GM10847 (cell line): ENCODE measurements around the gene CDH23.

ENCODE experiments used
- POLR2A ChIP-seq: IDR thresholded peaks from 2 replicates; pipeline ENCODE4 v1.6.1; 2011; ENCODE audit not compliant: insufficient read length; ENCODE audit errors: extremely low read depth

CDH23 gene

DNA sequence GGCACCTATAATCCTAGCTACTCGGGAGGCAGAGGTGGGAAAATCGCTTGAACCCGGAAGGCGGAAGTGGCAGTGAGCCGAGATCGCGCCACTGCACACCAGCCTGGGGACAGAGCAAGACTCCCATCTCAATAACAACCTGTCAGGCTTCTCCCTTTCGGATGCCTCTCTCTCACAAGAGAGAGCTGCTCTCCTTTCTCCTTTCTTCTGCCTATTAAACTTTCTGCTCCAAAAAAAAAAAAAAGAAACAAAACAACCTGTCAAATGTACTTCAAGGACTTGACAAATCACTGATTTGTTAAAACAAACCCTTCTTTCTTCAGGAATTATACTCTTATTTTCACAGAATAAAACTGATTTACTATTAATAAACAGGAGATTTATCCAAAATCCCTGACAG is 450.7 kb downstream of the CDH23 start:
- TF ChIP-seq POLR2A: no peak

DNA sequence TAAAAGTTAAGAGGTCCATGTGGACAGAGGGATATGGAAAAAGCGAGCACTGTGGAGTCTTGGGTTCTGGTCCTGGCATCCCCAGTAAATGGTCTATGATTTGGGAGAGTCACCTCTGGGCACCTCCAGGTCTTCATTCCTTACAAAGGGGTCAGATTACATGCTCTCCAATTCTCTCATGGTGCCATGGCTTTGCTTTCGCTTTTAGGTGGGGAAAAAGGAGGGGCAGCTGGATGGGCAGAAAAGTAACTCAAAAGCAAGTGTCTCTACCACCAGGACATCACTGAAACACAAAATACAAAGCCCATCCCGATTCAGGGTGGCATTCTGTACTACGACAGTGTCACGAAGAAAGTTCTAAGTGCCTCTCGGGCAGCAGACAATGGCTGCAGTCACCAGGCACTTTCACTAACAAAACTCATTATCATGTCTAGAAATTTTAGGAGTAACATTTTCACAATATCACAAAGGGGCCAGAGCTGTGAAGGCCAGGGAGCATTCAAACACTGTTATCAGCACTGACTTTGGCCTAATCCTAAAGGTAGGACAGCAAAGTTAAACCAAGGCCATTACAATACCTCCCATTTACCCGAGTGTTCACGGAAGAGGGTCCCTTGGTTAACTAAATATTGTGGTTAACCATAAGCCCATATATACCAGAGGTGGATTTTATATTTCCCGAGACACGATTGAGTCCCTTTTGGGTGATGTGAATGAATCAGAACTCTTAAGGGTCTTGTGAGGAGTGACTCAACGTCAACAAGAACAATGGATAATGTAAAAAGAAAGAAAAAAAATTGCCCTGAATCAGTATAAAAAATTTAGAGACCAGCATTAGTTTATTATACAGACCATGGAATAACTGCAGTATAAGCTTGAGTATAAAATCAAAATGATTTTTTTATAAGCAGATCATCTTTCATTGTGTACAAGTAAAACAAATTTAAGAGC is 451.9 kb downstream of the CDH23 start:
- no peak for TF ChIP-seq POLR2A

DNA sequence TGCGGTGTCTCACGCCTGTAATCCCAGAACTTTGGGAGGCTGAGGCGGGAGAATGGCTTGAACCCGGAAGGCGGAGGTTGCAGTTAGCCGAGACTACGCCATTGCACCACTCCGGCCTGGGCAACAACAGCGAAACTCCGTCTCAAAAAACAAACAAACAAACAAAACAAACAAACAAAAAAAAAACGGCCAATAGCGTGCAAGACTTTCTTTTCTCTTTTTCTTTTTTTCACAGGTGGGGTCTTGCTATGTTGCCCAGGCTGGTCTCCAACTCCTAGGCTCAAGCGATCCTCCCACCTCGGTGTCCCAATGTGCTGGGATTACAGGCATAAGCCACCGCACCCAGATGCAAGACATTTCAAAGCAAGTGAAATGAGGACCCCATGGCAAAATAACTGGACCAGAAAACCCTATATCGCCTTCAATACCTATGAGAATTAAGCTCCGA is 452.8 kb downstream of the CDH23 start:
- no peak for TF ChIP-seq POLR2A

DNA sequence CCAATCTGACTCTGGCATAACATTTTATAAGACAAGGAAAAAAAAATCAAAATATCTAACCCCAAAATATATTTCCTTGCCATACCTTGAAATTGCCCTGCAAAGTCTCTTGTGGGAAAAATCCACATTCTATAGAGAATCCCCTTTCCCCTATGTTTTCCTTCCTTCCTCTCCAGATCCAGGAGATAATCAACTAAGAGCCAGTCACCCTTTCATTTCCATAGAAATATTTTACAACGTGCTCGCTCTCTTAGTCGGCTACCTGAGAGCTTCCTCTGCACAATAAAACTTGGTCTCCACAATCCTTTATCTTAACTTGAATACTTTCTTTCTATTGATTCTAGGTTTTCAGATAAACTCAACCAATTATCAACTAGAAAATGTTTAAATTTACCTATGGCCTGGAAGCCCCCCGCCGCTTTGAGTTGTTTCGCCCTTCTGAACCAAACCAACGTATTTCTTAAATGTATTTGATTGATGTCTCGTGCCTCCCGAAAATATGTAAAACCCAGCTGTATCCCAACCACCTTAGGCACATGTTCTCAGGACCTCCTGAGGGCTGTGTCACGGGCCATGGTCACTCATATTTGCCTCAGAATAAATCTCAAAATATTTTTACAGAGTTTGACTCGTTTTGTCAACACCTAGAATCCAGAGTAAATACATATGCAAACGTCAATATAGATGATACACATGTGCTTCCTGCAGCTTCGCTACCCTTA is 453.5 kb downstream of the CDH23 start:
- no peak for TF ChIP-seq POLR2A

DNA sequence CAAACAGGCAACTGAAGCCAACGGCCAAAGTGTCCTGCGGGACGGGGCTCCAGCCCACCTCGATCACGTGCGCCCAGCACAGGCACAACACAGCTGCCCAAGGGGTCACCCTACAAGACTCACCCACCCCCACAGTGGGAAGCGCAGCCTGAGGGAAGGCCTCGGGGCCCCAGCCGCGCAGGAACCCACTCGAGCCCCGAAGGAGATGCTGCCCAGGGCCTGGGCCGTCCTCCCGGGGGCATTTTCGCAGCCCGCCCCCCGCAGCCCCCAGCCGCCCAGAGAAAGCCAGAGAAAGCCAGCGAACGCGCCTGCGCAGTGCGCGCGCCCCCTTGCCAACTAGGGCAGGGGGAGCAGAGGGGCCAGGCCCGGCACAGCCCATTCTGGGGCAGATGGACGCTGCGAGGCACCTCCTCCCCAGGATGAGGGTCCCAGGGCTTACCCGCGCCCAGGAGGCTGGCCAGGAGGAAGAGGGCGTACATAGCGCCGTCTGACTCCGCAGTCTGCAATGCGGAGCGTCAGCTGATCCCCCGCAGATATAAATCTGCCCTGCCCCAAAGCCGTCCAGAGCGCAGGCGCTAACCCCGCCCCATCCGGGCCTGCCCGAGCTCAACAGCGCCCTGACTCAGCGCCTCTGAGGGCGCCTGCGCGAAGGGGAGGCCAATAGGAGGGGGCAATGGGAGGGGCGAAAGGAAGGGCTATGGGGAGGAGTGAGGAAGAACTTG is 454.2 kb downstream of the CDH23 start, which contains the start of gene PSAP:
TSS of gene PSAP (minus strand) at position 509 of the 722 bp plus-strand sequence. CDS start at position 479, 30 bp downstream.
- TF ChIP-seq POLR2A: peak; percentile 98

DNA sequence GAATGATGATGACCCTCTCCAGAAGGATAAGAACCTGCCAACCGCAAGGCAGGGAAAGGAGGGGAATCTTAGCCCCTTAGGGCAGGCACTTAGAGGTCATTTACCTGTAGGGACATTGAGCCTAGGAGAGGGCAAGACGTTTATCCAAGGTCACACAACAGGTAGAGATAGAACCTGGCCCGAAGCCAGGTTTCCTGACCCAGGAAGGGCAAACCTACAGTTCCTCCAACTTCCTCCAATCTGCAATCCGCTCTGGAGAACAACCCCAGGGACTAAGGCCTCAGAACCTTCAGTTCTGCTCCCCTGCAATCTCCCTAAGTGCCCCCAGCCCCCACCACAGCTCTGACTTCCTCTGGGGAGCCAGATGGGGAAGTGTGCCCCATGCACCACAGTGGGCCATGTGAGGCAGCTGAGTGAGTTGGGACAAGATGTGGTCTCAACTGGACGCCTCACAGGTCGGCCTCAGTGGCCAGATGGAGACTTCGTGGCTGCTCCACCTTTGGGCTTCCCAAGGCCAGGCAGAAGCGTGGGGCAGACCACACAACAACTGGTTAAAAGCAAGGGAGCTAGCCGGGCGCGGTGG is 455.7 kb downstream of the CDH23 start:
- TF ChIP-seq POLR2A: no peak

DNA sequence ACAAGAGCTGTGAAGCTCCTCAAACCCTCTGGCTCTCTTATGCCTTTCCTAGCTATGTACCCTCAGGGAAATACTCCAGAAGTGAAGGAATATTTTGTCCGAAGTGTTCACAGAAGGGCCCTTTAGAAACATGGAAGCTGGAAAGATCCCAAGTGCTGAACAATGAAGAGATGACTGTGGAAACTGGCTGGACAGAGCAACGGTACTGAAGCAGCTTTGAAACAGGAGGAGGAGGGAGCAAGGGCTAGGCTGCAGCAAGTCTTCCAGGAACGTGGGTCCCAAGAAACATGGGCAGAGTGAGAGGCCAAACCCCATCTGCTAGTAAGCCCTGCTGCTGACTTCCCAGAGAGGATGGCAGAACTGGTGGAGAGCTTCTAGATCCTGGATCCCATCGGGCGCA is 457.3 kb downstream of the CDH23 start:
- TF ChIP-seq POLR2A: no peak

DNA sequence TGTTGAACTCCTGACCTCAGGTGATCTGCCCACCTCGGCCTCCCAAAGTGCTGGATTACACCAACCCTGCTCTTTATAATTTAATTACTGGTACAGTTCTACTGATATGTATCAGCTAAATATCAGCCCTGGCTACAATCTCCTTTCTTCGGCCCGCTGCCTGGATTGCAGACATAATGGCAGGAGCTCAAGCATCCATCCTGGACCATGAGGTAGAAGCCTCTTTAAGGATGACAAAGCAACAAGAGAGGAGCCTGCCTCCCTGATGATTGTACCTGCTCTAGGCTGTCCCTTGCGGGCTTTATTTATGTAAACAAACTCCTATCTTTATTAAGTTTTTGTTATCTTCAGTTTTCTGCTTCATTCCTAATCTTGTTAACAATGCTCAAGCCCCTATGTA is 459.9 kb downstream of the CDH23 start:
- no peak for TF ChIP-seq POLR2A

DNA sequence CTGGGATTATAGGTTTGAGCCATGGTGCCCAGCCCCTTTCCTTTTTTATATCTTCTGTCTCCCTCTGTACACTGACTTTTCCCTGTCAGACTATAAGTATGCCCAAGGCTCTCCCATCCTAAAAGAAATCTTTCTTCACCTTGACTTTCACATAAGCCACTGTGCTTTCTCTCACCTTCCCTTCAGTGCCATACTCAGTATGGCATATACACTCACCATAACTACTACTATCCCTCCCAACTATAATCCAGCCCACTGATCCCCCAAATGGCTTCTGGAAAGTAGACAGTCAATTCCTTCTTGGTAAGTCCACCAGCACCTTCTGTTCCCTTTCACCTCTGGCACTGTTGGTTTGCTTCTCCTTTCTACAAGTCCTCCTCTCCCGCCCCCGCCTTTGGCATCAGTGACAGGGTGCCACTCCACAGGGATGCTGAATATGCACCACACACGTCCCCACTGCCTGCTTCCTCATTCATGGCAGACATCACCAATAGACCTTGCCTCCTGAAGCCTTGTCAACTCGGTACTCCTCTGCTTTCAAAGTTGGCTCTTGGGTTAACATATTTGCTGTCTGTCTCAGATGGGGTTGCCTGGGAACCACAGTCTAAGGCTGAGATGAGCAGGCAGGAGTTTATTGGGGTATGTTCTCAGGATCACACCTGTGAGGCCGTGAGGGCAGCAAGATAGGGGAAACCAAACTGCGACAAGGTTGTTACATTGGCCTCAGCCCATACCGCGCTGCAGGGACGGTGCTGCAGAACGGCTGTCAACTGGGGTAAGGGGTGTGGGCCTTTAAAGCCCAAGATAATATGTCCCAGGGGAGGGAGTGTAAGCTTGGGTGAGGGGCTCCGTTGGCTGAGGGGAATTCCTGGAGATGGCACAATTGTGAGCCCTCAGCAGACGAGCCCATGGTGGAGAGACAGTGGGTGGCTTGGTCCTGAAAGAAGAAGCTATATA is 461.5 kb downstream of the CDH23 start:
- no peak for TF ChIP-seq POLR2A

DNA sequence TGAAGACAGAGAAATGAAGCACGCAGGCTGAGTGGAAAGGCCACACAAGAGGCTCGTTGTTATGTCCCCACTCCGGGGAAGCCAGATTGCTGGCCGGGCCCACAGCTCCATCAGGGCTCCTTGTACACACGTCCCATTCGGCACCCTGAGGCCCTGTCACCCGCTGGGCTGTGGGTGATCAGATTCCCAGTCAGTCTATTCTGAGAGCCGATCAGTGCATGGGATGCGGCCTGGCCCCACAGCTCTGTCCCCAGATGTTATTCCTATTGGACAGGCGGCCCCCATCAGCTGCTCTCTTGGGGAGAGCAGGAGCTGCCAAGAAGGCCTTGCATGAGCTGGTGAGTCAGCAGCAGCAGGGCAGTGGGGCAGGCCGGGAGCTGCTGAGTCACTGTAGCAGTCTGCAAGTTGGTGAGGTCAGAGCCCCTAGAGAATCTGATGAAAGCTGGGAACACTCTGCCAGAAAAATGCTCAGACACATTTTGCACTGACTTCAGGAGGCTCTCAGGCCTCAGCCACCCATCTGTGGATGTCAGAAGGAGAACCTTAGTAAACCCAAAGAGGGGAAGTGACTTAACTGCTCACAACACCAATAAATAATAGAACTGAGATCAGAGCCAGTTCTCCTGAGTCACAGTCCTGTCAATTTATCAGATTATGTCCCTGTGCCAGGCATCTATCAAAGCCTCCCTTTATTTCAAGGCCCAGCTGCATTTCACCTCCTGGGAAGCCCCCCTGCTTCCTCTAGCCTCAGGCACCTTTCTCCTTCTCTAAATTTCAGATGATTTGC is 463.7 kb downstream of the CDH23 start:
- no peak for TF ChIP-seq POLR2A

DNA sequence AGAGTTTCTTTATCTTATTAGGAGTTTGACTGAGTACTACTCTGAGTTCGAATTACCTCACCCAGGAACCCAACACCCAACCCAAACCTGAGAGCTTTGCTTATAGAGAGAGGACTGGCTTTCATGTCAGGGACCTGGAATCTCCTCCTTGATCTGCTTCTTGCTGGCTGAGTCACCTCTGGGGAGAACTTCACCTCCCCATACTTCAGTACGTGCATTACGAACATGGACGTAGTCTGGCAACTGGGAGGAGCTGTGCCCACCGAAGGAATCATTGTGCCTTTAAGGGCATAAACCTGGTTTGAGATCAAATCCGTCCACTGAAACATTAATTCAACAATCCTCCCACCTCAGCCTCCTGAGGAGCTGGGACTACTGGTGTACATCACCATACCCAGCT is 466.5 kb downstream of the CDH23 start:
- TF ChIP-seq POLR2A: no peak

DNA sequence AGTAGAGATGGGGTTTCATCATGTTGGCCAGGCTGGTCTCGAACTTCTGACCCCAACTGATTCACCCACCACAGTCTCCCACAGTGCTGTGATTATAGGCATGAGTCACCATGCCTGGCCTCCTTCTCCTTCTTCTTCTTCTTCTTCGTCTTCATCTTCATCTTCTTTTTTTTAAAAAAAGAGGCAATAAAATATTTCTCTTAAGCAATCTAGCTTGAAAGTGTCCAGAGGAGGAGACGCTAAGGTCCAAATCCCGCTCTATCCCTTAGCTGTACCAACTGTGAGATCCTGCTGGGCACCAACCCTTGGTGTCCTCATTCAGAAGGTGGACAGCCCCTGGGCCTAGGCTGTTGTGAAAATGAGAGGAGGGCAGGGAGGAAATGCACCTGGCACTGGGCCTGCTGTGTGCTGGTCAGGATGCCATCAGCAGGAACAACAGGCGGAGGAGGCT is 468.2 kb downstream of the CDH23 start:
- no peak for TF ChIP-seq POLR2A
